HepG2 (cell line): ENCODE measurements around the gene YLPM1. TPM values are rescaled to one million over a fixed set of nuclear protein-coding genes. Genes with fewer than 3 reads are reported as not detected.
A peak's percentile ranks its signal among the peaks of the same experiment; 100 is the strongest.

Experiments used
- ATAC-seq: fragments of 200-7000 bp; cut with Tn5 transposase; 3 replicates; pipeline ENCODE4 v1.9.1; 2020; ENCODE audit warnings: mild to moderate bottlenecking, moderate library complexity
- BruUV-seq: library from RNA; stranded (reverse); fragments of 400-500 nt; replicated peaks from 2 replicates; lab custom pipeline; 2021; lab: Mats Ljungman, UMichigan
- CTCF ChIA-PET: fragments of 300-600 bp; formaldehyde crosslinking; extraction: SDS; loops from one replicate; lab custom pipeline; 2021; ENCODE audit warnings: low total read pairs, inconsistent platforms, low intra/inter-chr PET ratio; lab: Yijun Ruan, JAX
- POLR2A ChIA-PET: fragments of 350-600 bp; sonication (Branson Sonifier 250); formaldehyde crosslinking; loops from one replicate; lab custom pipeline; 2020; ENCODE audit warnings: antibody characterized with exemption, inconsistent platforms; lab: Yijun Ruan, JAX
- DNase-seq: peaks from one replicate; pipeline ENCODE4 v3.0.0-alpha.2; 2015; ENCODE audit warnings: low spot score
- FAIRE-seq: peaks from 3 replicates; lab custom pipeline; 2011; peaks lifted over from hg19 to GRCh38; lab: Jason Lieb, UNC
- H2AFZ ChIP-seq: one replicate; pipeline ENCODE4 v1.6.1; 2011; ENCODE audit warnings: low read length, inconsistent platforms
- H3K27ac ChIP-seq: fragments of 300-600 bp; 3 replicates; pipeline ENCODE4 v1.8.0; 2011; ENCODE audit warnings: mixed run types, mild to moderate bottlenecking, mixed read lengths, low read length, inconsistent platforms; ENCODE audit not compliant: insufficient read depth; ENCODE audit errors: extremely low read length
- H3K27me3 ChIP-seq, 2 experiments: fragments of 200-600 bp in 1 of 2; 2 replicates in 1 of 2; 3 replicates in 1 of 2; pipeline versions ENCODE4 v1.6.0 to v1.8.0; 2011; ENCODE audit warnings: low read length in 2 of 2, mild to moderate bottlenecking in 2 of 2, moderate library complexity in 2 of 2, inconsistent platforms in 1 of 2; ENCODE audit not compliant: insufficient read depth in 2 of 2, control insufficient read depth in 1 of 2
- H3K36me3 ChIP-seq, 2 experiments: fragments of 200-600 bp in 1 of 2; replicated peaks in 1 of 2; 2 replicates in 1 of 2; 3 replicates in 1 of 2; pipeline versions ENCODE4 v1.5.1 to v1.8.0; 2011; ENCODE audit warnings: low read length in 2 of 2, inconsistent platforms in 1 of 2; ENCODE audit not compliant: insufficient read depth in 2 of 2, control insufficient read depth in 1 of 2
- H3K4me1 ChIP-seq: 2 replicates; pipeline ENCODE4 v1.5.1; 2012; ENCODE audit warnings: low read length, inconsistent platforms; ENCODE audit not compliant: insufficient read depth
- H3K4me2 ChIP-seq: 2 replicates; pipeline ENCODE4 v1.6.0; 2011; ENCODE audit warnings: low read depth, low read length, inconsistent platforms
- H3K4me3 ChIP-seq, 3 experiments: fragments of 200-600 bp in 1 of 3; sonication (generic), shearing (Covaris generic) in 1 of 3; replicated peaks in 1 of 3; 2 replicates each; pipeline ENCODE4 v1.5.1; 2011 to 2016; ENCODE audit warnings: low read length in 3 of 3, inconsistent platforms in 2 of 3, low read depth in 2 of 3, mild to moderate bottlenecking in 2 of 3, control low read depth in 1 of 3, mixed read lengths in 1 of 3; ENCODE audit not compliant: insufficient read depth in 1 of 3
- H3K79me2 ChIP-seq: one replicate; pipeline ENCODE4 v1.6.1; 2011; ENCODE audit warnings: low read length, inconsistent platforms; ENCODE audit not compliant: insufficient read depth
- H3K9ac ChIP-seq: 2 replicates; pipeline ENCODE4 v1.6.0; 2011; ENCODE audit warnings: mild to moderate bottlenecking, low read depth, low read length, inconsistent platforms; ENCODE audit not compliant: insufficient read depth
- H3K9me3 ChIP-seq: 2 replicates; pipeline ENCODE4 v1.5.1; 2012; ENCODE audit warnings: mild to moderate bottlenecking, low read length
- H4K20me1 ChIP-seq: 2 replicates; pipeline ENCODE4 v1.6.0; 2011; ENCODE audit warnings: inconsistent platforms, mild to moderate bottlenecking, low read length, moderate library complexity; ENCODE audit not compliant: insufficient read depth
- ARNT2 ChIP-seq: sonication (generic); formaldehyde crosslinking; IDR thresholded peaks from 2 replicates; pipeline ENCODE4 v1.8.0; 2022; ENCODE audit warnings: mild to moderate bottlenecking, low read depth, missing genetic modification reagents, moderate library complexity
- LCORL ChIP-seq, 2 experiments: fragments of 450-650 bp in 1 of 2; sonication (generic) in 1 of 2; formaldehyde crosslinking in 1 of 2; IDR thresholded peaks; 2 replicates each; pipeline versions ENCODE4 v1.5.0 to v1.6.1; 2017 to 2020; ENCODE audit warnings: antibody characterized with exemption in 1 of 2, missing genetic modification reagents in 1 of 2
- MED13 ChIP-seq: sonication (generic); formaldehyde crosslinking; IDR thresholded peaks from 2 replicates; pipeline ENCODE4 v1.5.0; 2020; ENCODE audit warnings: missing genetic modification reagents
- SOX5 ChIP-seq: IDR thresholded peaks from 2 replicates; pipeline ENCODE4 v1.6.1; 2016; ENCODE audit warnings: borderline replicate concordance
- SRSF9 ChIP-seq: fragments of 200-400 bp; formaldehyde crosslinking; IDR thresholded peaks from 2 replicates; pipeline ENCODE4 v1.6.1; 2018; ENCODE audit warnings: borderline replicate concordance, mild to moderate bottlenecking, low read depth, low read length; ENCODE audit not compliant: insufficient read depth, poor library complexity, severe bottlenecking
- TEAD2 ChIP-seq: sonication (generic); formaldehyde crosslinking; IDR thresholded peaks from 2 replicates; pipeline ENCODE4 v1.9.0; 2021; ENCODE audit warnings: missing genetic modification reagents
- WGBS: methylation state at CpG from one replicate; pipeline ENCODE4 v1.1.6; 2017; ENCODE audit warnings: low lambda C conversion rate; 5-methylcytosine and 5-hydroxymethylcytosine counted together
- in situ Hi-C: cut with HindIII; loops from 2 replicates; pipeline ENCODE4 v1.10.0; 2017; ENCODE audit warnings: low pct_unique_long_range_greater_than_20kb; ENCODE audit not compliant: extremely low pct_ligation_motif_present
- intact Hi-C: fragments of 100-400 bp; cut with micrococcal nuclease; formaldehyde crosslinking; loops from one replicate; pipeline ENCODE4 v1.10.0; 2022; ENCODE audit not compliant: unreplicated experiment
- polyA plus RNA-seq, 8 experiments: library from polyadenylated mRNA; depleted of rRNA in 3 of 8; stranded (reverse) in 7 of 8; unstranded in 1 of 8; fragments of >200 nt; fragmentation: Illumina TruSeq in 4 of 8; extraction: Trizol in 4 of 8; gene quantifications; 2 replicates each; pipeline versions ENCODE4 v1.2.1 to v1.2.3, GENCODE V29; 2011 to 2016; ENCODE audit warnings: low read depth in 4 of 8, missing spikeins in 1 of 8, mixed read lengths in 1 of 8; ENCODE audit not compliant: insufficient read depth in 1 of 8
- total RNA-seq, 5 experiments: library from RNA; depleted of rRNA; stranded (reverse); fragments of >200 nt; fragmentation: Illumina TruSeq; extraction: Trizol; gene quantifications; 2 replicates each; pipeline ENCODE4 v1.2.3, GENCODE V29; 2016; ENCODE audit warnings: low read depth in 1 of 5

Gene YLPM1
- total and polyA plus RNA-seq, 2 of the 13 experiments (the other 11 are each of a cell fraction or from before 2014, with no cell fraction given): 6.7 to 21.9 TPM

- TF ChIP-seq SRSF9 (no peak), ARNT2 (CRISPR knock-in tag) (no peak), MED13 (CRISPR knock-in tag) (no peak)
Observed at GRCh38 chr14:74863274-74863673, 100.2 kb downstream of the YLPM1 start (continued).

- no TSS peak for BruUV-seq
- in situ Hi-C loops: loop anchor here (5.0 kb wide), 1 partner anchor 43 kb away; no protein-coding TSS in a partner anchor
- no peak overlapping the region for H2AFZ ChIP-seq
- no peak overlapping the region for H3K27ac ChIP-seq
- H3K4me1 ChIP-seq: peaks cover 20% of the 10 kb centered on the region
- no peak for FAIRE-seq
- no peaks in the 10 kb centered on the region for H3K79me2 ChIP-seq
- no peak overlapping the region; the same call in 1 of the 2 replicates for H3K4me2 ChIP-seq
- intact Hi-C loops: no loop called here
- H3K4me3 ChIP-seq: no peak overlapping the region
- H3K9me3 ChIP-seq: no peaks in the 10 kb centered on the region
- CTCF ChIA-PET: no interaction called here
- TF ChIP-seq LCORL (IDR thresholded peaks at IDR 0.05) (peak; percentile 78), LCORL (CRISPR knock-in tag; IDR thresholded peaks at IDR 0.05) (no peak), TEAD2 (CRISPR knock-in tag) (no peak)
- TF ChIP-seq, all 625 proteins: peak for 1
- no peak for DNase-seq
- no peak overlapping the region for H3K9ac ChIP-seq
- no peak for ATAC-seq
- H4K20me1 ChIP-seq: no peaks in the 10 kb centered on the region
- POLR2A ChIA-PET: interaction anchor here (1.3 to 1.4 kb wide), 2 partner anchors 19 to 44 kb away, joined by 3 to 4 read pairs; no protein-coding TSS in a partner anchor
- WGBS: 68% methylated on average over 9 of the region's 9 CpGs
- H3K27me3 ChIP-seq: peaks cover 2 to 4% of the 10 kb centered on the region in 2 experiments; a peak in 1 of 5 replicates
- H3K36me3 ChIP-seq: no peaks in the 10 kb centered on the region
Observed at GRCh38 chr14:74864198-74864597, 101.1 kb downstream of the YLPM1 start.

DNA sequence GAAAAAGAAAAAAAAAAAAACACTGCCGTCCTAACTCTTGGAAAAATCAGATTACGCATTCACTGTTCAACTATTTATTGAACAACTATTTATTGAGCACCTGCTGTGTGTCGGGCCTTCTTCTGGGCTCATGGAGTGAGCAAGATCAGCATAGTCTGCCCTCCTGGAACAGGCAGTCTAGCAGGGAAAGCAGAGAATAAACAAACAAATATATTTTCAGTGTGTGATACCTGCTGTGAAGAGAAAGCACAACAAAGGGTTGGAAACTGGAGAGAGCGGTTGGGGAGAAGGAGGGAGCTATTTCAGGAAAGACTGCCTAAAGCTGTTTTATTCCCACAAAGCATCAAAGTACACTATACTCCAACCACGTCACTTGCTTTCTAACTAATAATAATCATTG, 102.0 kb downstream of the YLPM1 start:
- no peak for ATAC-seq
- Histone ChIP-seq H3K4me3 (no peak overlapping the region), H3K9ac (no peak overlapping the region), H3K4me2 (no peak overlapping the region), H3K36me3 (no peaks in the 10 kb centered on the region), H3K79me2 (no peaks in the 10 kb centered on the region), H3K27me3 (peaks cover 2 to 4% of the 10 kb centered on the region in 2 experiments; a peak in 1 of 5 replicates), H4K20me1 (no peaks in the 10 kb centered on the region), H3K27ac (no peak overlapping the region), H2AFZ (no peak overlapping the region), H3K9me3 (no peaks in the 10 kb centered on the region), H3K4me1 (peaks cover 20% of the 10 kb centered on the region)
- no peak for FAIRE-seq
- DNase-seq: no peak
- ChIA-PET POLR2A (no interaction called here), CTCF (interaction anchor here (1.1 kb wide), 1 partner anchor 41 kb away, joined by 4 read pairs; no protein-coding TSS in a partner anchor)
- WGBS: 76% methylated on average over 5 of the region's 5 CpGs
- intact Hi-C loops: no loop called here
- no TSS peak for BruUV-seq
- TF ChIP-seq SOX5 (CRISPR knock-in tag): no peak
- in situ Hi-C loops: no loop called here
